ENCODE data around the gene TIMM50. TPM values are rescaled to one million over a fixed set of nuclear protein-coding genes. Genes with fewer than 3 reads are reported as not detected.
A peak's percentile ranks its signal among the peaks of the same experiment; 100 is the strongest.

The TIMM50 gene
- polyA plus RNA-seq, 1 of the 3 experiments (the other 2 are of a cell fraction) = 98.1 TPM

- Histone ChIP-seq H3K4me2 (peak overlapping the region; percentile 99), H3K36me3 (replicated peaks in 1 of 2; ENCODE audit: control insufficient read depth in 1 of 2, insufficient read depth in 2 of 2, low read length in 1 of 2) (peaks cover 21 to 33% of the 10 kb centered on the region in 2 experiments), H3K9ac (peak overlapping the region; percentile 99), H3K4me3 (ENCODE audit: low read depth in 2 of 2, low read length in 1 of 2) (peak overlapping the region; percentile 68 to 100), H3F3A (replicated peaks; ENCODE audit: insufficient read depth) (peaks cover 52% of the 10 kb centered on the region), H2AFZ (ENCODE audit: low read depth) (no peak overlapping the region), H3K79me2 (ENCODE audit: insufficient read depth) (peaks cover 25% of the 10 kb centered on the region), H4K20me1 (ENCODE audit: insufficient read depth) (peaks cover 14% of the 10 kb centered on the region), H3K27ac (ENCODE audit: low read depth in 2 of 2, low read length in 1 of 2) (peak overlapping the region in 1 of 2 experiments; percentile 92; a peak in 2 of 4 replicates), H3K4me1 (ENCODE audit: control insufficient read depth in 1 of 2, insufficient read depth in 2 of 2, low read depth in 1 of 2, low read length in 1 of 2) (peaks cover 15 to 21% of the 10 kb centered on the region in 2 experiments; a peak in 2 of 4 replicates), H3K9me3 (no peaks in the 10 kb centered on the region), H3K9me2 (no peaks in the 10 kb centered on the region), H3K27me3 (ENCODE audit: insufficient read depth) (no peaks in the 10 kb centered on the region)
- no peak for TF ChIP-seq RXRA (IDR thresholded peaks at IDR 0.05; ENCODE audit: borderline replicate concordance, low read depth)
- no peak for TF ChIP-seq RAD21 (IDR thresholded peaks at IDR 0.05; ENCODE audit: low read length)
- no peak for TF ChIP-seq CHD2 (IDR thresholded peaks at IDR 0.05; ENCODE audit: low read length, partially characterized antibody)
- TF ChIP-seq GABPA (IDR thresholded peaks at IDR 0.05; ENCODE audit: low read depth) = no peak
- TF ChIP-seq NFIC (IDR thresholded peaks at IDR 0.05; ENCODE audit: borderline replicate concordance) = no peak
- TF ChIP-seq MXI1 (IDR thresholded peaks at IDR 0.05; ENCODE audit: low read depth, low read length) = no peak
- no peak for TF ChIP-seq ELF1 (IDR thresholded peaks at IDR 0.05)
- TF ChIP-seq NRF1 (IDR thresholded peaks at IDR 0.05; ENCODE audit: low read depth, low read length) = no peak
- TF ChIP-seq PBX3 (IDR thresholded peaks at IDR 0.05) = no peak
- TF ChIP-seq, protein P1, sequence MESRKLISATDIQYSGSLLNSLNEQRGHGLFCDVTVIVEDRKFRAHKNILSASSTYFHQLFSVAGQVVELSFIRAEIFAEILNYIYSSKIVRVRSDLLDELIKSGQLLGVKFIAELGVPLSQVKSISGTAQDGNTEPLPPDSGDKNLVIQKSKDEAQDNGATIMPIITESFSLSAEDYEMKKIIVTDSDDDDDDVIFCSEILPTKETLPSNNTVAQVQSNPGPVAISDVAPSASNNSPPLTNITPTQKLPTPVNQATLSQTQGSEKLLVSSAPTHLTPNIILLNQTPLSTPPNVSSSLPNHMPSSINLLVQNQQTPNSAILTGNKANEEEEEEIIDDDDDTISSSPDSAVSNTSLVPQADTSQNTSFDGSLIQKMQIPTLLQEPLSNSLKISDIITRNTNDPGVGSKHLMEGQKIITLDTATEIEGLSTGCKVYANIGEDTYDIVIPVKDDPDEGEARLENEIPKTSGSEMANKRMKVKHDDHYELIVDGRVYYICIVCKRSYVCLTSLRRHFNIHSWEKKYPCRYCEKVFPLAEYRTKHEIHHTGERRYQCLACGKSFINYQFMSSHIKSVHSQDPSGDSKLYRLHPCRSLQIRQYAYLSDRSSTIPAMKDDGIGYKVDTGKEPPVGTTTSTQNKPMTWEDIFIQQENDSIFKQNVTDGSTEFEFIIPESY (IDR thresholded peaks at IDR 0.05; ENCODE audit: borderline replicate concordance, low read depth) = no peak
- no peak for TF ChIP-seq RFX5 (IDR thresholded peaks at IDR 0.05; ENCODE audit: low read length)
- no peak for TF ChIP-seq TEAD4 (IDR thresholded peaks at IDR 0.05; ENCODE audit: borderline replicate concordance, insufficient read depth)
- no peak for TF ChIP-seq MEF2A (IDR thresholded peaks at IDR 0.05; ENCODE audit: borderline replicate concordance, low read depth)
- POLR2A ChIA-PET = interaction anchor here (0.8 to 1.7 kb wide), 11 partner anchors 10 to 100 kb away, joined by 3 to 39 read pairs (median 12); partner anchors contain the start of genes MED29, PAF1, SAMD4B and SUPT5H
- 22% methylated on average over 10 of the region's 10 CpGs for WGBS (ENCODE audit: low lambda C conversion rate)
- CTCF ChIA-PET = interaction anchor here (0.8 to 3.4 kb wide), 11 partner anchors 7 to 237 kb away, joined by 3 to 18 read pairs (median 3); partner anchors contain the start of genes EID2B and PLEKHG2
- DNase-seq = no peak
Observed at GRCh38 chr19:39434123-39435076, 46.2 kb upstream of the TIMM50 start.
